HG03108 (cell line): ENCODE data around the gene TEAD1.

Source experiments
- ATAC-seq: cut with Tn5 transposase; IDR thresholded peaks from one replicate; pipeline ENCODE4 v1.9.1; 2021; ENCODE audit warnings: moderate library complexity; ENCODE audit not compliant: unreplicated experiment

Gene TEAD1

DNA sequence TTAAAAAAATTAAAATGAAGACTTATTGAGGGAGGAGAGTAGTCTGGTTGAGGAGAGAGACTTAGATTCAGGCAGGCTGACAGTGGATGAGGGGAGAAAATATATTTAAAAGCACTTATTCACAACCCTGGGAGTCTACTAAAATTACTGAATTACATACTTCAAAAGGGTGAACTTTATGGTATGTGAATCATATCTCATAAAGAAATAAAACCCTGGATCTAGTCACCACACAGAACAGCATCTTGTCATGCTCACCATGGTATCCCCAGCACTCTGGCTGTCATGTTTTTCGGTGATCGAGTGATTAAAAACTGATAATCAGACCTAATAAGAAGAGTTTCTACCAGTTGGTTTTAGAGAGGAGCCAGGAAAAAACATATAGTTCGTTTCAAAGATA, 11.0 kb downstream of the TEAD1 start:
- ATAC-seq: no peak

DNA sequence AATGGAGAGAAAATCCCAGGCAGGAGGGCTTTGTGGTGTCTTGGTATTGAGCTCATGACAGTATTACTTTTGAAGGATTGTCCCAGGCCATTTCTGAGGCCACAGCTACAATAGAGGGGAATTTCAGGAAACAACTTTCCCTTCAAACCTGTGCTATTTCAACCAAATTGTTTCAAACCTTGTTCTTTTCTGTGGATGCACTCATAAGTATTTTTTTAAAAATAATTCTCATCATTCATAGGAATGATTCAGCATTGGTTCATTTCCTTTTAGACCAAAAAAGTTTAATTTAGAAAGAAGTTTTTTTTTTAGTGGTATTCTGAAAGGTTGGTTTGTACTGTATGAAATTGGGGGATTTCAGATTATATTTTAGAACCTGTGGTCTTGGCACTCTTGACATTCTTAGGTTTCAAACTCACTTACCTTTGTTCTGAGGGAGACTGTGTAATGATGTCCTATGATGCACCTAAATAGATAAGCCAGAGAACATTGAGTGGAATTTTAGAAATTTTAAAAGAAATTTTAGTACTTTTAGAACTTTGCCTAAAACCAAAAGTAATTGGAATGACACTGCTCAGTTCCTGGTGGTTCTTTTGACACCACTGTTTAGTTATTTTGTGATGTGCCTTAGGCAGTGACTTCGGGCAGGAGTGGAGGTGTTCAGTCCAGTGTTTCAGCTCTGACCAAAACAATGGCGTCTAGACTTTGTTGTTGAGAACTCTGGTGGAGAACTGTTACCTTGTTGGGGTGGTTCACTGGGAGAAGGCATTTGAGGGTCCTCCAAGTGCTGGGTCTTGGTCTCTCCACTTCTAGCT, 12.2 kb downstream of the TEAD1 start:
- ATAC-seq: no peak

DNA sequence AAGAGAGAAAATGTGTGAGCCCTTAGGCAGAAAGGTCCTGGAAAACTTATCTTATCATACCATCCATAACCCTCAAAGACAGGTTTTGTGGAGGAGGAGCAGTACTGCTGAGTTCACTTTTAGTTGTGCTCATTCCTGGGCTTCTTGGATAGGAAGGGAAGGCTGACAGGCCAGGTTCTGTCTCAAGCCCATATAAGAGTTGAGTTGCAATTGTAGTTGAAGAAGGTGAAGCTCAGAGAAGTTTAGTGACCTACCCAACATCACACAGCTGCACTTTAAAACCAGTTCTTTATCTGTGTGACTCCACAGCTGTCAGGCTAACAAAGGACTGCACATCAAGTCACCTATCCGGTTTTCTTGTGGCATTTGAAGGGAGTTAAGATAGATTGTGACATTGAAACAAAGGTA, 13.0 kb downstream of the TEAD1 start:
- no peak for ATAC-seq

DNA sequence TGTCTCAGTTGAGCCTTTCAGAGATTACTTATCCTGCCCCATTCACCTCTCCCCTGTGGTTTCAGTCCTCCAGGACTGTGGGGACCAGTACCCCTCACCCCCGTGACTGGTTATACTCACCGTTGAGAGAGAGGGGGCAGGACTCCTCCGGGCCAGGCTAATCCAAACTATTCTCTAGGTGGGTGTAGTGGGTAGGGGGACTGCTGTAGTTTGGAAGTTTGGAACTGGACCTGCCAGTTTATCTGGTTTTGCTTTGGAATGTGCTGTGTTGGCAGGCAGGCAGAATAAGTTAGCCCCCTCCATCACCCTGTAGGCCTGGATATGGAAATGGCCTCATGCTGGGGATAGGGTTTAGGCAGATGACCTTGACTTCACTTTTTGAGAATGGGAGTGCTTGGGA, 13.5 kb downstream of the TEAD1 start:
- no peak for ATAC-seq

DNA sequence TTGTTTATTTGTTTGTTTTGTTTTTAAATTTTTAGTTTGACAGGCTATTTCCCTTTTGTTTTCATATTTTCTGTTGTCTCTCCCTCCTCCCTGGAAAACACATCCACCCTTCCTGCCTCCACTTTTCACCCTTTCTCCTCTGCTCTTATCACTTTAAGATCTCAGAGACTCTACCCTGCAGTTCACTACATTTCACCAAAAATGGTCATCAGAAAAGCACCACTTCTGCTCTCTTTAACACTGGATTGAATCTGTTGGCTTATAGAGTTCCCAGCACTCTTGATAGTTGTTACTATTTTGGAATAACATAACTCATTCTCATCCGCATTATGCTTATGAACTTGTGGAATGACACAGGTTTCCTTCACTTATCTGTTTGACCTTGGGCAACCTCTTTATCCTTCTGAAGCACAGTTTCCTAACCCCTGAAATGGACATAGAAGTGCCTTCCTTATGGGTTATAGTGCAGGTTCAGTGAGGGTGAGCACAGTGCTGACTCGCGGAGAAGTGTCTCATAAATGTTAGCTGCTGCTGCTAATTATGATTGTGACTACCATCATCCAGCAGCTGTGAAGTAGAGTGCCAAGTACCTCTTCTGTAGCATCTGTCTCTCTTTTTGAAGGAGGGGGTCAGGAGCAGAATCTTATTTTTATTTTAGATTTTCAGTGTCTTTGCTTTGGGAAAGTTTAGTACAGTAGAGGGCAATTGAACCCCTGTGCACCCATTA, 15.0 kb downstream of the TEAD1 start:
- no peak for ATAC-seq

DNA sequence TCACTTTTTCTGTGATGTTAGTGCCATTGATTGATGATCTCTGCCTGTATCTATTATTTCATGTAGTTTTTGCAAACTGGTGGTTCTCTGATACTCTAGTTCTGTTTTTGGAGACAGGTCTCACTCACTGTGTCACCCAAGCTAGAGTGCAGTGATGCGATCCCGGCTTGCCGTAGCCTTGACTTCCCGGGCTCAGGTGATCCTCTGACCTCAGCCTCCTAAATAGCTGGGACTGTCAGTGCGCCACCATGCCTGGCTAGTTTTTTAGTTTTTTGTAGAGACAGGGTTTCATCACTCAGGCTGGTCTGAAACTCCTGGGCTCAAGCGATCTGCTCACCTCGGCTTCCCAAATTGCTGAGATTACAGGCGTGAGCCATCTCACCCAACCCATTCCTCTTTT, 16.4 kb downstream of the TEAD1 start:
- no peak for ATAC-seq

DNA sequence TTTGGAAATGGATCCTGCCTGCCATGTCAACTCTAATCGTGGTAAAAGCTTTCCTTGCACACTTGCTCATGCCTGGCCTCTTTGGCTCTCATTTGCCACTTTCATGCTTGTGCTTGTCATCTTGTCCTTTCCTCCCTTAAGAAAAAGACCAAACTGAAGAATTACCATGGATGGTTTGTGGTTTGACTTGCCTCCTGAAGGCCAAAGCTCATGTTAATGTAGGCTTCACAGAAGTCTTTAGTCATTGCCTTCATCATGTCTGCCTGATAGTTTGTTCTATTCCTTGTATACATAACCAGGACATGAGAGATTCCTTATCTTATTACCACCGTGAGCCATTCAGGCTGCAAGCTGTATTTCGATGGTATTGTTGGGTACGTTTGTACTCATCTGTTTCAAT, 17.3 kb downstream of the TEAD1 start:
- no peak for ATAC-seq

DNA sequence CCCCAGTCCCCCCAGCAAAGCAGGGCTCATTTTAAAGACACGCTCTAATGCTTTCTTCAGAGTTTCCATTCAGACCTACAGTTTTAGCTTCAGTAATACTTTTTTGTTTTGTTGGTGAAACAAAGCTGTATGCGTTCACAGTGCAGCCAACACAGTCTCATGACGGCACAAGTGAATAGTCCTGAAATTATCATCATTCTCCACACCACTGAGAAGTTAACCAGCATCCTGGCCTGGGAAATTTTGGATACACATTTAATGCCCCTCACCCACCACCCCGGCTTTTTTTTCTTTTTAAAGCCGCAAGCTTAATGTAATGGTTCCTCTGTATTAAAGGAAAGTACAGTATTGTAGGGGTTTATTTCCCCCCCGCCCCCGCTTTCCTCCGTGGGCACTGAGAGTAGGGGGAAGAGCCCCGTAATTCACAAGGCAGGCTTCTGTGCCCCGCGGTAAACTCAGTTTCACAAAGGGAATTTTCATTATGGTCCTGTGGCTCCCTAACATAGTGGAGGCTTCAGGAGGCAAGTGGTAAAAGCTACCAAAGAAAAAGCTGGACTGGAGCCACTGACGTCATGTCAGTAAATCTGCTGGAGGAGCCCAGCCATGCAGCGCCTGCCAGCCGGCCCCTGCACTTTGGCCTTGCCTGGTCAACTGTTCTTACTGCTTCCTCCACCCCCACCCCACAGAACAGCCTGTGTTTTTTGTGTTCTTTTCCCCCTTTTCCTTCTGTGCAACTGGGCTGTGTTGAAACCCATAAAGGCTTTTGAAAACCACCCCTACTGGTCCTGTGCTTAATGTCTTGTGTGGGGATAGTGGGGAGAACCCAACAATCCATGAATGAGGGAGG, 18.2 kb downstream of the TEAD1 start:
- no peak for ATAC-seq

DNA sequence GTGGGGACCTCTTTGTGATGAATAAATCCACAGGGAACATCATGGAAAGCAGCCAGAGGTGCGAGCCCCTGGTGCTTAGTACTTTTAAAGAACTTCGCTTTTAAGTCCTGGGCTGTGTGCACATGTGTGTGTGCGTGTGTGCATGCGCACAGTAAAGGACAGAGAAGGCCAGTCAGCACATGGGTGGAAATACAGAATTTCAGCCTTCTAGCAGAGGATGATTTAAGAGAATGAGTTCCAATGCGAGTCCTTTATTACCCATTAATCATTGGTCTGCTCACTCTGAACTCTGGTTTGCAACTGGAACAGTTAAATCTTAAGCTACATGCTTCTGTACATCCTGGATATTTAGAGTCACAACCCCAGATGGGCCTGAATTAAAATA, 18.9 kb downstream of the TEAD1 start:
- no peak for ATAC-seq

DNA sequence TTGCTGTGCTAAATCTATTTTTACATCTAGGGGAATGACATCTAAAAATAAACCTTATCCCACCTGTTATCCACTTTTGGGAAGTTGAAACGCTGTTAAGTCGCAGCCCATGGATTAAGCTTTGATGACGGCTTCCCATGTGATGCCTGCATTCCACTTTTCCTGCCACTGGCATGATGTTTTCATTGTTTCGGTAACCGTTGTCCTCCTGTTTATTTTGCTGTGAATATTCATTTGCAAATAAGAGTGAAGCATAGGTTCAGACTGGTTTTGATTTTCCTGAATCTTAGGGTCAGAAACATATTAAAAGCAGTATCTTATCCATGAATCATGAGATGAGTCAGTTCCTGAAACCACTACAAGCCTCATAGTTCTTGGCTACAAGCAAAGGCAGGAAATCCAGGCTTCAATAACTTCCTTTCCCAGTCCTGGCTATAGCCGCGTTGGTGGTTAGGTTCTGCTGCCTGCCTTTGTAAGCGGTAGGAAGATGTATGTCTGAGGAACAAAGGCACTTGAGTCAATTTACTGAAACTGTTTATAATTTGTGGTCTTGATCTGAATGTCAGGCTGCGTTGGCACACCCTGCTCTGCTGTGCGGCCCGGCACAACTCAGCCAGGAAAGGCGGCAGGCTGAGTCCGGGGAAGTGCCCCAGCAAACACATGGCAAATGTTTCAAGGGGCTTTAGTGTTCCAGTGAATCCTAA, 19.4 kb downstream of the TEAD1 start:
- no peak for ATAC-seq

DNA sequence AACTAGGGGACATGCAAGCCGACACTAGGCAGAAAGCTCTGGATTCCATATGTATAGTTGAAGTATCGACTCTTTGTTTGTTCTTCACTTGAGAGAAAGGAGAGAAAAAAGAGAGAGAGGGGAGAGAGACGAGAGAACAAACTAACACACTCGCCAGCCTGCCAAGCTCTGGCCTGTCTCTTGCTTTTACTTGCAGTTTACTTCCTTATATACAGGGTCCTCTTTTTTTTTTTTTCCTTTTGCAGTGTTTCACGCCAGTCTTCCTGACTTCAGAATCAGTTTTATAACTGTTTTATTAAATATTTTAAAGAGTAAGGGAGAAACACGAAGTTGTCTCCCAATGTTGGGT, 19.9 kb downstream of the TEAD1 start:
- no peak for ATAC-seq

DNA sequence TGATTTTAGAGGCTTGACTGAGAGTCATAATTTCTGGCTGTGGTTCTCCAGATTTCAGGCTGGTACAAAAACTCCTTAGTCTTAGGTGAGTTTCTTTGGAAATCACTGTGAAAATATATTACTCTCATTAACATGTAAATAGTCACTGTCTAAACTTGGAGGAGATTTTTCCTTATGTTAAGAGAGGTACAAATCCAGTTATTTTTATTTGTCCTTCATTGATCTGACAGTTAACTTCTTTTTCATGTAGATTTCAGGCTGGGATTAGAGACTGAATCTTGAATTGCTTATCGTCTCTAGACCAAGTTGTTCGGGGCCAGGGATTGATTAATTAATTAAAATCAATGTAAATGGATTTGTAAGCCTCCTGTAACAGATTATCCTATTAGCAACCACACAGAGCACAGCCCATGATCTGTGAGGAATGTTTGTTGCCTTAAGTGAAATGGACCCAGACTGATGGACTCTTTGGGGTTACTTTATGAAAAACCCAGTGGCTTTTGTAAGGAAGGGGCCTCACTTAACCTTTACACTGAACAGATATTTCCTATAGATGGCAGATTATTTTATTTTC, 21.1 kb downstream of the TEAD1 start:
- ATAC-seq: no peak

DNA sequence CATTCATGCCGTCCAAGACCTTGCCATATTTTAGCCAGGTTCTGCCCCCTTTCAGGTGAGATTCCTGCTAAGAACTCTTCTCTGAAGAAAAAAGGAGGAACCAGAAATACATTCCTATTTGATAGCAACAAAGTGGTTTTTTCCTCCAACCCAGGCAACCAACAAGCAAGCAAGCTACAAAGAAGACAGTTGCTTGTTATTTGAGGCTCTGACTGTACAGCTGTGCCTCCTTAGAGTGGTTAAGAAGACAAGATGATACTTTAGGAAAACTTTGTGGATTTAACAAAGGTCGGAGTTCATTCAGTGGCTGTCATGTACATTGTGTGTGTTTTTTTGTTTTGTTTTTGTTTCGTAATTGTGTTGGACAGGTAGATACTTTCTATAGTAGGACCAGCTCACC, 21.7 kb downstream of the TEAD1 start:
- no peak for ATAC-seq

DNA sequence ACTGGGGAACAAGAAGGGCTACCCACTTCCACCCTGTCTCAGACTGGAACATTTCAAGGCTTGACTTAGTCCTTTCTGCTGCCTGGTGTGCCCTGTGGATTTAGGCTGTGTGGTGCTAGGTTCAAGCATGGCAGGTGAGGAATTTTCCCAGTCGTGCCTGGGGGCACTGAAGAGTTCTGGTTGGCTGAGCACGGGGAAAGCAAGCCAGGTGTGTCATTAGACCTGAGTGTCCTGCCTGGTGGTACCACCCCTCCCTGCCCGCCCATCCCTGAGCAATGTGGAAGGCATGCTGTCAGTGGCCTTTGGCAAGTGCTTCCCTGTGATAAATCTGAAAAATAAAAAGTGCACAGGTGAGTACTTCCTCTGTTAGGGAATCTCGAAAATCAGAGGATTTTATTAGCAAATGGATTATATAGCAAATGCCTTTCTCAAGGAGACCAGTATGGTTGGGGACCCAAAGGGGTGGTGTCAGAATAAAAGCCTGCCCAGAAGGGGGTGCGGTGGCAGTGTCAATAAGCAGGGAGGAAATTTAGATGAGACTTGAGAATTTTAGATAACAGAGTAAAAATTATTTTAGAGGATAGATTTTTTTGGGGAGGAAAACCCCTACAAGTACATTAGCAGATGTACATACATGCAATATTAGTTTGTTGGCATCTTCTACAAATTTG, 22.8 kb downstream of the TEAD1 start:
- ATAC-seq: no peak

DNA sequence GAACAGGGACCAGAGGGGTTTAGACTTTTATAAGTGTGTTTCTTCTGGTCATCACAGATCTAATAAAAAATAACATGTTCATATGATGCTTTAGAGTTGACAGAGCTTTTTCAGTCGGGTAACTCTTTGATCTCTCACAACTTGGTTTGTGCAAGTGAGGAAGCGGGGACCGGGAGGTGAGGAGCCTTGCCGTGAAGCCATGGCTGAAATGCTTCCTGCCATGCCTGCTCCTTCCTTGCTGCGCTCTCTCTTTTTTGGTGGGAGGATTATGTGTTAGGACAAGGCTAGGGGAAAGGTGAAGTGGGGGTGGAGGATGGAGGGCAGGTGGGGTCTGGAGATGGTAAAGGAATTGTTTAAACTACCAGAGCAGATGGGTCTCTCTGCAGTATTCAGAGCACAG, 23.8 kb downstream of the TEAD1 start:
- ATAC-seq: no peak

DNA sequence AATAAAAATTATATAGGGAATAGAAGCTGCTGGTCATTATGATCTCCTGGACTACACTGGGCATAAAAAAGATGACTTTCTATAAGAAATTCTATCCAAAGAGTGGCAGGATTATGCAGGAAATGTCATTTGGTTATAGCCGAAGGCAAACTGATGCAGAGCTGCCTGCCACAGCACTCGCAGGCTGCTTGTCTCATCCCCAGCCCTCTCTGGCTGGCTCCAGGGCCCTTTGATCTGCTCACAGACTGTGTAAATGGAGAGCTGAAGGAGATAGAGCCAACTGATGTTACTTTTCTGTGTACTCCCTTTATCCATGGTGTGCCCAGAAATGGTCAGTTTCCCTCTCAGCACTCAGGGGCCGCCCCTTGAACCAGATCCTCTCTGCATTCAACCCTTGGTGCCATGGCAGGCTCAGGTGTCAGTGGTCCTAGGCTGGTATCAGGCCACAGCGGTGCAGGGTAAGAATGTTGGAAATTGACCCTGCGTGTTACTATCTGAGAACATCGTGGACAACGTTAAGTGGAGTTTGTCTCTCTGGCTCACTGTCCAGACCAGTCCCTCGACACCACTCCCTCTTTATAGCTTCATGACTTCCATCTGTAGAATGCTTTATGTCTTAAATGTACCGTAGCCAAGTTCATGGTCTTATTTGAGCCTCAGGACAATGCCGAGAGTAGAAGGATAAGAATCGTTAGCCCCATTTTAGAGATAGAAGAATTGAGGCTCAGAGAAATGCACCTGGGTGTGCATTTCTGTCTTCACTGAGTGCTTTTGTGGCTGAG, 27.8 kb downstream of the TEAD1 start:
- no peak for ATAC-seq

DNA sequence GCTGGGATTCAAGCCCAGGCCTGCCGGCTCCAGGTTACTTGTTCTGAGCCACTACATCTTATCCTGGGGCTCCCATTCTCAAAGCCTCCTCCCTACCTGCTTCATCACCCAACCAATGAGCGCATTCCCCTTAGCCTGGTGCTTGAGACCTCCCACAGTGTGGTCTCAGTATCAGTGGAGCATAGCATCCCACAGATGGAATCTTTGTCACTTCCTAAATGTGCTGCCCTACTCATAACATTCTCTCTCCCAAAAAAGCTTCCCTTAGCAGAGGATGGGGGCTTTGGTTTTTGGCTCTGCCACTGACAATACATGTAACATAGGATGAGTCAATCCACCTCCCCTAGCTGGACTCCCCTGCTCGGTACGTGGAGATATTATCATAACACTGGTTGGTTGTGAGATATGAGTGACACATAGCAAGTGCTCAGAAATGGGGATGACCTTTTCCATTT, 28.8 kb downstream of the TEAD1 start:
- no peak for ATAC-seq

DNA sequence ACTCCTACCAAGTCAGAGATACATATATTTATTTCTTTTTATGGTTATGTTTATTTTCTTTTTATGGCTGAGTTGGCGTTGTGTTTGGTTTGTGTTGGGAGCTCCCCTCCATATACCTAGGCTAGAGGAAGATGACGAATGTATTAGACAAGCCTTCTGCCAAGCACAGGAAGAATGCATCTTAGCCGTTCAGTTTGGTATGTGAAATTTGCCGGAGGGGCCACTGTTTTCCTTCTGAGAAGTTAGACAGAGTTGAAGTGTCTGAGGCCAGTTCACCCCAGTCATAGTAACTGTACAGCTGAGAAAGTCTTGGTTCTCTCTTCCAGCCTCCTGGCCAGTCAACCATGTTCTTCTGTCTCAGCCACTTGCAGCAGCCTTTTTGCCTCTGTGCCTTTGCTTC, 29.8 kb downstream of the TEAD1 start:
- no peak for ATAC-seq

DNA sequence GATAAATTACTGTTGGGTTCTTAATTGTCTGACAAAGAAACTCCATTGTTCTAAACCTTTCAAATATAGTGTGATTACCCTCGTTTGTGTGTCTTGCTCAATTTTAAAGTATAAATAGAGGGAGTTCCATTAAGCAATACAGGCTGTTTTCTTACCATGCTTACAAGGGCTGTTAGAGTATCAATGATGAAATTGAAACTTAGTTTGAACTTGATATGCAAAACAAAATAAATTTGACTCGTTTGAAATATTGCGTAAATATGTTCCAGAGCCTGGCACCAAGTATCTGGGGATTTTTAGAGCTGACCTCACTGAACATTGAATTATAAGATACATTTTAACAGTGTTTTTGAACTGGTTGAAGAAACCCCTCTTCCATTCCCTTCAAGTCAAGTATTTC, 31.7 kb downstream of the TEAD1 start:
- ATAC-seq: no peak
